GM19035 (cell line): ENCODE measurements around the gene DPH2.

Experiments
- ATAC-seq: cut with Tn5 transposase; IDR thresholded peaks from one replicate; pipeline ENCODE4 v1.9.1; 2021; ENCODE audit not compliant: unreplicated experiment

Gene DPH2

DNA sequence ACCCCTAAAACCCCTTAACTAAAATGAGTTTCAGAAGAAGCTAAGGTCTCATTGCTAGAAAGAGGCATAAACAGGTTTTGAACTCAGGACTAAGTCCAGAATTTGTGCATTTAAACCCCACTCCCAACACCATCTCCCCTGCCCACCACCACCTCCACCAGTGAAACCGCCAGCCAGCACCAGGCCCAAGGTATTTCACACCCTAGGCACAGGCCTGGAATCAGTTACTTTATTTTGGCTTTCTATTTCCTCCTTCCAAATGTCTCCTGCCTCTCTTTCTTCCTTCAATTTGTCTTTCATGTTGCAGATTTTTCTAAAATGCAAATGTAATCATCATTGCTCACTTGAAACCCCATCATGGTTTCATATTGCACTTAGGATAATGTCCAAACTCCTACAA, 24.9 kb upstream of the DPH2 start:
- ATAC-seq = no peak

DNA sequence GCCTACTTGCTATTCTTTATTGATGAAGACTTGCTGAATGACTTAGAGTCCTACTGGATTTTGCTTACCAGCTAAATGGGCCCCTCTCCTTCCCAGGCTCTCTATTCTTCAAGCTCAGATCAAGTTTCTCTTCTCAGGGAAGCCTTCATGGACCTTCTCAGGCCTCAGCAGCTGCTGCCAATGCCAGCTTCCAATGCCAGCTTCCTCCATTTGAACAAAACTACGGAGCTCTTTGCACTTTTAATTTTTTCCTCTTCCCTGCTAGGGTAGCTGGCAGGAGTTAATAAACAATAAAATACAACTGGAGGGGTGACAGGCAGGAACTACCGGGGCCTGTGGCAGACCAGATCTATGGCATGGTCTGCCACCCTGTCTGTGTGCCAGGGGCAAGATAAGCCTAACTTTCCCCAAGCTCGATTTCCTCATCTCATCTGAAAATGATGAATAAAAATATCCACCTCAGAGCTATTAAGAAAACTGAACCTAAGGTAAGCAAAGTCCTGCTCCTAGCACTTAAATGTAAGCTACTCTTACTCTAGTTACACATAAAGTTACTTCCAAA, 24.1 kb upstream of the DPH2 start:
- no peak for ATAC-seq

GRCh38 chr1:43946236-43947060, 23.4 kb upstream of the DPH2 start, which contains the start of gene IPO13:
Gene IPO13 (plus strand): TSS chr1:43946950. CDS start chr1:43947601, 651 bp downstream.
- peak; percentile 87 for ATAC-seq

GRCh38 chr1:43947061-43947873, 22.5 kb upstream of the DPH2 start:
- ATAC-seq = peak; percentile 31

- ATAC-seq = no peak
Observed at GRCh38 chr1:43947874-43948437, 21.9 kb upstream of the DPH2 start.

- no peak for ATAC-seq
Observed at GRCh38 chr1:43949678-43950077, 20.1 kb upstream of the DPH2 start.

DNA sequence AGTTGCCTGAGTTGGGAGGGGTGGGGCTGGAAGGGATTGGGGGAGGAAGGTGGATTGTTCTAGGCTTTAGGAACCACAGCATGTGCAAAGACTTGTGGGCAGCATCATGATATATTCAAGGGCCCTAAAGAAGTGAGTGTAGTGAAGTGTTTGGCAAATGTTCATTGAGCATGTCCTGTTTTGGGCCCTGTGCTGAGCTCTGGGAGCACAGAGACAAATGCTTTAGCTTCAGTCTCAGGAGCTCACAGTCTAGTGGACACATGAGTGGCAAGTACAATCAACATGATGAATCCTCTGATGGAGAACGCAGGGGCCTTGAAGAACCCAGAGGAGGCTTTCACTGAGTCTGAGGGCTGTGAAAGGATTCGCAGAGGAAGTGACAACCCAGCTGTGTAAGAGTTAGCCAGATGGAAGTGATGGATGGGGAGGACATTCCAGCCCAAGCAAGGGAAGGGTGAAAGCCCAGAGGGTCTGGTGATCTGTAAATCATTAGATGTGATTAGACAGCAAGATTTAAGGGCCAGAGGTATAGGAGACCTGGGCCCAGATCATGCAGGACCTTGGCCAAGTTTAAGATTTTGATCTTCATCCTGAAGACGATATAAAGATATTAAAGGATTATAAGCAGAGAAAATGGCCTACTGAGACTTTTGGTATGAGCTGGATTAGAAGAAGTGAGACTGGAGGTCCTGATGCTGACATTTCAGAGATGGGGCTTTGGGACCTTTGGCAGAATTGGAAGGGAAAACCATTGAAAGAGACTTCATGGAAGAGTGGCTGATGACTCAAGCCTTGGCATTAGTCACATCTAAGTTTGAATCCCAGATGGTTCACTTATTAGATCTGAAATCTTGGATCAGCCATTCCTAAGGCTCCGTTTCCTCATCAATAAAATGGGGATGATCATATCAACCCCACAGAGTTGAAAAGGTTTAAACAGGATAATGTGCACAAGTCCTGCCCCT, 18.5 kb upstream of the DPH2 start:
- no peak for ATAC-seq

- ATAC-seq = no peak
Observed at GRCh38 chr1:43952731-43953346, 17.0 kb upstream of the DPH2 start.

DNA sequence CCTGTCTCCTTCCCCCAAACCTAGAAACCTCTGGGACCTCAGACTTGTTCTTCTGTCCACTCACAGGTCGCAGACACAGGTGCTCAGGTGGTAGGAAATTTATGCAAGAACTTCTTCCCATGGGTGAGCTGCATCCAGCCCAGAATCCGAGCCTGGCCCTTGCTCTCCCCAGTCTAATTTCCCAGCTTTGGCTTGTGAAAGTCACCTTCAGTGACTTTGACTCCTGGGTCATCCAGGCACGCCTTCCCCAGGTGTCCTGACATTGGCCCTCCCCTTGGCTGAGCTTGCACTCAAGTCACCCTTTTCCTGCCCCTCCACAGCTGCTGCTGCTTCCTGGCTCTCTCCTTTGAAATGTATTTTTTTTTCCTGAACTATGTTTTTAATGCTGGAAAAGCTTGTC, 16.4 kb upstream of the DPH2 start:
- ATAC-seq = no peak

DNA sequence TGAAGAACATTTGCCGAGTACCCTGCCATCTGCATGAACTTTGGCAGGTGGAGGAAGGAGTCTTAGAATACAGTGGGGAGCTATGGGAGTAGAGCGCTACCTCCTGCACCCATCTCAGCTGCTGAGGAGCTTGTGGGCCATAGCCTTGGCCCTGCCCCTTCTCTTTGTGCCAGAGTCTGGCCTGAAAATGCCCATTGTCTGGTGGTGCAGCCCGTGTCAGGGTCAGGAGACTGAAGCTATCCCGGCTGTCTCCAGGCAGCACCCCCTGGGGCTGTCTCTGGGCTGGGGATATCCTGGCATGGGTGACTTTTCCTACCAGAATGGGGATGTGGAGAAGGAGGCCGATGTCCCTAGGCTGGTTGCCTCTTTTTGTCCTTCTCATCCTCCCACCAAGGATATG, 15.8 kb upstream of the DPH2 start:
- ATAC-seq = no peak

GRCh38 chr1:43956234-43956633, 13.6 kb upstream of the DPH2 start:
- no peak for ATAC-seq

DNA sequence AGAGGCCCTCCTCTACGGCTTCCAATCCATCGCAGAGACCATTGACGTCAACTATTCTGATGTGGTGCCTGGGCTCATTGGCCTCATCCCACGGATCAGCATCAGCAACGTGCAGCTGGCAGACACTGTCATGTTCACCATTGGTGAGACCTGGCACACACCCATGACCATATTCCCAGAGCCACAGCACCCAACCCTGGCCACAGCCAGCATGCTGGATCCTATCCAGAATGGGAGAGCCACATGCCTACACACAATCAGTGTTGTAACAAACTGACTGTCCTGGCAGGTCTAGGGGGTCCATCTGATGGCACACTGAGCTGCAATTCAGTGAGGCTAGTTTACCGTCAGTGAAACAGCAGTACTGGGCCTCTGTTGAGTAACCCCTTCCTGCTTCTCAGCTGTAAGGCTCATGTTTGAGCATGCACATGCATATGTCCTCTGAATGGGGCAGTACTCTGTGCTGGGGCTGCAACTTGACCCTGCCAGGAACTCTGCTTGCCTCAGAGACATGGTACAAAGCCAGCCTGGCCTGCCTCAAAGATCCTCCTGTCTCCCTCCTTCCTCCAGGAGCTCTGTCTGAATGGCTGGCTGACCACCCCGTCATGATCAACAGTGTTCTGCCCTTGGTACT, 12.3 kb upstream of the DPH2 start:
- ATAC-seq = no peak

- ATAC-seq = no peak
Observed at GRCh38 chr1:43958351-43959255, 11.2 kb upstream of the DPH2 start.

- no peak for ATAC-seq
Observed at GRCh38 chr1:43960798-43961197, 9.0 kb upstream of the DPH2 start.

GRCh38 chr1:43961692-43962091, 8.1 kb upstream of the DPH2 start:
- ATAC-seq = no peak

DNA sequence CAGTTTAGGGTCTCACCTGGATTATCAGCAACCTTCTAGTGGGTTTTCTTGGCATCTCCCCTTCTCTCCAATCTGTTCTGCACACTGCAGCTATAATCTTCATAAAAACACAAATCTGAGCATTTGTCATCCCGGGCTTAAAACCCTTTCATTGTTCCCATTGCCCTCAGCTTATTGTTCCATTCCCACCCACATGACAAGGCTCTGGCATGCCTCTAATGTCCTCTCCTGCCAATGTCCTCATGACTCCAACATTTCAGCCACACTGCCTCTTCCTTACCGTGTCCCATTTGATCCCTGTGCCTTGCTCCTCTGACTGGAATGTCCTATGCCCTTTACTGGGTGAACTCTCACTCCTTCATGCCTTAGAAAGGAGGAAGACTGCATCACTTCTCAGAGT, 7.5 kb upstream of the DPH2 start:
- no peak for ATAC-seq

DNA sequence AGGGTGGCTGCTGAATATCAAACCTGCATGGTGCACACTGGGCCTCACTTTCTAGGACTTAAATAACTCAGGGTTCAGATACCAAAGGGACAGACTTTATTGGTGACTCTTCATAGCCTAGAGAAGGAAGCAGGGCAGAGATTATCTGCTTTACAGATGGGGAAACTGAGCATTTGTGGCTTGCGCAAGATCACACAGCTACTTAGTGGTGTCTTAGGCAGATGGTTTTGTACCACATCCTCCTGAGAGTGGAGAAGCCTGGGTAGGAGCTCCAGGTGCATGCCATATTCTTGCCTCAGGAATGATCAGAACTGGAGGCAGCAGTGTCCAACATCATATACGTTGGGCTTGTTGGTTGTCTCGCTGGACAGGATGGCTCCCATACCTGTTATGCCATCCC, 6.8 kb upstream of the DPH2 start:
- ATAC-seq = no peak

DNA sequence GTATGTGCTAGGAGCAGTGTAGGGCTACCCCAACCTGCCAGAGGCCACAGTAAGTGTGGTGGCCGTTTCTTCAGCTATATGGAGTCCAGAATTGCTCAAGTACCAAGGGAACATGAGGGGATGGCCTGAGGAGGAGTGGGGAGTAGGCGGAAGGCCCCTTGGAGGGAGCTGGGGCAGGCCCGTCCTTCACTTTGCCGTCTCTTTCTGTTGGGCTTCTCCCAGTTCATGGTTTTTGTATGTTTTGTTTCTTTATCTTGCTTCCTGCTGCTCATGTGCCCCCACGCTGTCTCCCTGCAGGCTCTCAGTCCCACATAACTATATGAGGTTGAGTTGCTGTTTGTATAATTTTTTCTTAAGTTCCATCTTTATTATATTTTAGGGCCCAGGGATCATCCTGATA, 5.9 kb upstream of the DPH2 start:
- ATAC-seq = no peak
